Stimulated activated CD4-positive, alpha-beta T cell treated with anti-CD3 and anti-CD28 coated beads, TNF-alpha, amount 100 ng/mL, for 48 hours (primary cell): Measurements from ENCODE around the gene BAHCC1.
"Not testable (repeated sequence)": the region's sequence is repeated elsewhere in the genome, so short reads cannot be mapped to it uniquely, and the experiment has no call there.

Source experiments
- DNase-seq, 3 donors: peaks; one replicate each; pipeline ENCODE4 v3.0.0-alpha.2; 2020; ENCODE audit warnings: low read depth in 3 of 3

Gene BAHCC1

GRCh38 chr17:81394921-81395599 is at the start of gene BAHCC1:
Gene BAHCC1, plus strand, starts transcription at chr17:81395457. Its CDS starts 4,283 bp downstream, at chr17:81399740.
- DNase-seq: peak; percentile 85 to 94 (median 91)

GRCh38 chr17:81346090-81346907 is 49.0 kb upstream of the BAHCC1 start:
- peak; percentile 91 to 97 (median 94) for DNase-seq

GRCh38 chr17:81346908-81347349 is 48.3 kb upstream of the BAHCC1 start:
- no peak for DNase-seq

GRCh38 chr17:81347437-81347836 is 47.8 kb upstream of the BAHCC1 start:
- no peak for DNase-seq

GRCh38 chr17:81348097-81349055 is 46.9 kb upstream of the BAHCC1 start:
- no peak for DNase-seq

GRCh38 chr17:81349397-81350319 is 45.6 kb upstream of the BAHCC1 start:
- DNase-seq: no peak

GRCh38 chr17:81350320-81350890 is 44.9 kb upstream of the BAHCC1 start:
- DNase-seq: no peak

GRCh38 chr17:81351329-81352052 is 43.8 kb upstream of the BAHCC1 start:
- not testable (repeated sequence) for DNase-seq

- not testable (repeated sequence) for DNase-seq
These were observed 43.2 kb upstream of the BAHCC1 start for GRCh38 chr17:81352056-81352455.

- no peak for DNase-seq
These were observed 40.9 kb upstream of the BAHCC1 start for GRCh38 chr17:81354252-81354953.

GRCh38 chr17:81354954-81355347 is 40.3 kb upstream of the BAHCC1 start:
- no peak for DNase-seq

GRCh38 chr17:81359218-81359617 is 36.0 kb upstream of the BAHCC1 start:
- no peak for DNase-seq

- DNase-seq: not testable (repeated sequence)
These were observed 33.3 kb upstream of the BAHCC1 start for GRCh38 chr17:81362001-81362400.

- no peak for DNase-seq
These were observed 30.7 kb upstream of the BAHCC1 start for GRCh38 chr17:81364278-81365147.

- DNase-seq: no peak
These were observed 30.1 kb upstream of the BAHCC1 start for GRCh38 chr17:81365148-81365600.

- DNase-seq: no peak
These were observed 29.4 kb upstream of the BAHCC1 start for GRCh38 chr17:81365601-81366585.

- no peak for DNase-seq
These were observed 28.6 kb upstream of the BAHCC1 start for GRCh38 chr17:81366648-81367047.
